ENCODE measurements around the gene MS4A7.
"Not testable (repeated sequence)": the region's sequence is repeated elsewhere in the genome, so short reads cannot be mapped to it uniquely, and the experiment has no call there.

The MS4A7 gene, protein sequence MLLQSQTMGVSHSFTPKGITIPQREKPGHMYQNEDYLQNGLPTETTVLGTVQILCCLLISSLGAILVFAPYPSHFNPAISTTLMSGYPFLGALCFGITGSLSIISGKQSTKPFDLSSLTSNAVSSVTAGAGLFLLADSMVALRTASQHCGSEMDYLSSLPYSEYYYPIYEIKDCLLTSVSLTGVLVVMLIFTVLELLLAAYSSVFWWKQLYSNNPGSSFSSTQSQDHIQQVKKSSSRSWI

GRCh38 chr11:60378354-60378753, at the start of gene MS4A7:
MS4A7 (plus strand) TSS chr11:60378532; CDS start chr11:60383142, 4,610 bp downstream.
- in situ Hi-C loops (cut with HindIII; ENCODE audit: low sequenced_read_pairs) = no loop called here

- in situ Hi-C loops (cut with HindIII; ENCODE audit: low sequenced_read_pairs) = no loop called here
Measured at GRCh38 chr11:60332846-60333245, 45.5 kb upstream of the MS4A7 start.

GRCh38 chr11:60334005-60334620, 44.2 kb upstream of the MS4A7 start:
- in situ Hi-C loops (cut with HindIII; ENCODE audit: low sequenced_read_pairs) = no loop called here

GRCh38 chr11:60336767-60337391, 41.5 kb upstream of the MS4A7 start:
- in situ Hi-C loops (cut with HindIII; ENCODE audit: low sequenced_read_pairs) = no loop called here

GRCh38 chr11:60338053-60338452, 40.3 kb upstream of the MS4A7 start:
- in situ Hi-C loops (cut with HindIII; ENCODE audit: low sequenced_read_pairs) = no loop called here

DNA sequence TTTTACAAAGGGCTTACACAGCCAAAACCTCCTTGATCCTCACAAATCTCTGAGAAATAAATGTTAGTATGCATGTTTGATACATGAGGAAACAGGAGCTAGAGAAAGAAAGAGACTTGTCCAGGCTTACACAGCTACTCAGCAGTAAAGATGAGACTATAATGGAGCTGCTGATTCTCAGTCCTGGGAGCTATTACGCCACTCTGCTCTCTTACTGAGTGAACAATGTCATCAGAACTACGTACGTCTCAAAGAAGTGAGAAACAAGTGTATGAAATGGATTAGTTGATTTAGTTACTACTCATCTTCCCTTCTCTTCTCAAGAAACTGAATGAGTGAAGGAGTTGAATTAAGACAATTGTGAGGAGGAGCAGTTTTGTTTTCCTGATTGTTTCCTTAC, 39.0 kb upstream of the MS4A7 start:
- in situ Hi-C loops (cut with HindIII; ENCODE audit: low sequenced_read_pairs) = no loop called here

DNA sequence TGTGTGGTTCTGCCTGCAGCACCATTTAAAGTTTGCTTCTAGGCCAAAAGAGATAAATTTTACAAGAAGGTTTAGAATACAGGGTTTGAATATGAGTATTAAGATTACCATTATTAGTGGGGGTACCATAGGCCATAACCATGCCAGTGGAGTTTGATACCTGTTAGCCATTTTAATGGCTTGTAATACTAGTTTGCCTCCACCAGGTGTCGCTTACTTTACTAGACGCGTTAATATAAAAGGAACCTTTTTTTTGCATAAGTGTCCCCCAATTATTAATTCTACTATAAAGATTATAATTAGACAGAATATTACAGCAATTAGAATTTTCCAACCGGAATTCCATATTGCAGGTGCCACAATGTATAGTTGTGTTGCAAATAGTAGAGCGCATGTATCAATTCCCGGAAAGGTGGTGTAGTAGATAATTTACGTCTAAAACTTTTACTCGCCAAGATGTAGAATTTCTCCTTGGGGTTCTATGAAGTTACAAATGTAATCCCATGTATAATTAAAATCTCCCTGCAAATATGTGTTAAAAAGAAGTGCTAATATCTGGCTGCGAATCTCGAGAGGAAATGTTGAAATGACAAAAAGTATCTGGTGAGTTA, 35.1 kb upstream of the MS4A7 start:
- in situ Hi-C loops (cut with HindIII; ENCODE audit: low sequenced_read_pairs) = no loop called here

DNA sequence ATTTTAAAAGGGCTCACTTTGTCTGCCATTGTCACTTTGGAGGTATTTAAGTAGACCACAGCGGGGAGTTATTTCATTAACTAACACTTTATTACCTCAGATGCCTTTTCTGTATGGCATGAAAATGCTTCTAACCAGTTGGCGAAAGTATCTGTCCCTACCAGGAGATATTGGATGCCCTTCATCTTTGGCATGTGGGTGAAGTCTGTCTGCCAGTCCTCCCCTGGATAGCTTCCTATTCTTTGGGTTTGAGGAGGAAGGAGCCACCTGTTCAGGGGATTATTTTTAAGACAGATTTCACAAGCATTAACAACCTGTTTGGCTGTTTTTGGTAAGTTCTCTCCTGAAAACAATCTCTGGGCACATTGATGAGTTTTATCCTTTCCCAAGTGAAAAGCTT, 34.2 kb upstream of the MS4A7 start:
- in situ Hi-C loops (cut with HindIII; ENCODE audit: low sequenced_read_pairs) = no loop called here

GRCh38 chr11:60345489-60345888, 32.8 kb upstream of the MS4A7 start:
- in situ Hi-C loops (cut with HindIII; ENCODE audit: low sequenced_read_pairs) = no loop called here

- in situ Hi-C loops (cut with HindIII; ENCODE audit: low sequenced_read_pairs) = no loop called here
Measured at GRCh38 chr11:60347084-60347797, 31.1 kb upstream of the MS4A7 start.

DNA sequence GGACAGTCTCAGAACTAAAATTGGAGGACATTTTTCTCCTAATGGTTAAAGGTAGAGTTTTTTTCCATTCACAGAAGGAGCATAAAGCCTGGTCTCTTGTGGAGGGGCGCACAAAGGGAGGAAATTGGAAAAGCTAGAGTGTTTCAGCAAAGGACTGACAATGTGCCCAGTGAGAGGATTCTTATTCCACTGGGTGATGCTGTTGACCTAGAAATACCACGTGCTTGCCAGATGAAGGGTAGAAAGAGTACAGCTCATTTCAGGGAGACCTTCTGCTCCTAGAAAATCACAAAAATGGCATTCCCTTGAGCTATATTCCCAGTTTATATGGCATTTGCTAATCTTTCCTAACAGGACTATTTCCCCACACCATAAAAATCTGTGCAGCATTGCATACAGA, 30.2 kb upstream of the MS4A7 start:
- in situ Hi-C loops (cut with HindIII; ENCODE audit: low sequenced_read_pairs) = no loop called here

DNA sequence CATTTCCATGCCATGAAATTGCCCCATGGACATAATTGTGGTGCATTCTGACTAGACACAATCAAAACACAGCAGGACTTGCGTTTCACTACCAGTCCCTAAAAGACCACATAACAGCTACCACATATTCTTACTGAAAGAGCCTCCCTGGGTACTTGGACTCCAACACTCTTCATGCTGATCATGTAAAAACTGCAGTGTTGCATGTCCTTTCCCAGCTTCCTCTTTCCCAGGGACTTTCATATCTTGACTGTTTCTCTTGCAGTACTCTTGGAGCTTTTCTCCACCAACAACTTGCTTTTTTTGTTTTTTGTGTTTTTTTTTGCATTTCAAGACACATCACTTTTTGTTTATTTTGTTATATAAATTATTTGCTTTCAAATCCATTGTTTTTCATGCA, 28.3 kb upstream of the MS4A7 start:
- in situ Hi-C loops (cut with HindIII; ENCODE audit: low sequenced_read_pairs) = no loop called here

DNA sequence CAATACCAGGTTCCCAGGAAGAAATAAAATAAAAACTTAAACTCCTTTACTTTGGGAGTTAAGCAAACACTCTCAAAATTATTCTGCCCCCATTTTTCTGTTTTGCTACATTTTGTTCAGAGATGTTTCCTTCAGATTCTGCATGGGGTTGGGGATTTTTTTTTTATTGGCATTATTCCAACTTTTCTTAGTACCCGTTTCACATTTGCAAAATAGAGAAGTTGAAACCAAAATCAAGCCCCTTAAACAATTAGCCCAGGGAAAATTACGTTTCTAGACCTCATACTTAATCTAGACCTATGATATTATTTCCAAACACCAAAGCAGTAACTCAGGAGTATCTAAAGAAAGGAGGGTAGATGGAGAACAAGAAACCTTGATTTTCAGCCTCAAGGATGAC, 20.6 kb upstream of the MS4A7 start:
- in situ Hi-C loops (cut with HindIII; ENCODE audit: low sequenced_read_pairs) = no loop called here

DNA sequence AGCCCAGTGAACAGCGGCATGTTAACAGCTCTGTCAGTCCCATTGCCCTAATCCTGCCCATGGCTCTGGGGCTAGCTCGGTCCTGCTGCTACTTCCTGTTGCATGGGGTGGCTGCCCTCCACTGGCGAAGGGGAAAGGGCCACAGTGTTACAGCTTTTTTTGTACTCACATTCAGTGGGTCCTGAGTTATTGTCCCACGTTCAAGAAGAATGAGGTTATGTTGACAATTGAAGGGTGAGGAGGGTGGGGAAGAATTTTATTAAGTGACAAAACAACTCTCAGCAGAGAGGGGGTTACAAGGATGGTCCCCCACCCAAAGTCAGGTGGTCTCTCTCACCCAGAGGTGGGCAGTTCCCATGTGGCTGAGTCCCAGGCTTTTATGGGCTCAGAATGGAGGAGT, 17.7 kb upstream of the MS4A7 start:
- in situ Hi-C loops (cut with HindIII; ENCODE audit: low sequenced_read_pairs) = no loop called here

GRCh38 chr11:60362241-60362640, 16.1 kb upstream of the MS4A7 start:
- in situ Hi-C loops (cut with HindIII; ENCODE audit: low sequenced_read_pairs) = no loop called here

GRCh38 chr11:60363542-60364470, 14.5 kb upstream of the MS4A7 start:
- in situ Hi-C loops (cut with HindIII; ENCODE audit: low sequenced_read_pairs) = no loop called here

- in situ Hi-C loops (cut with HindIII; ENCODE audit: low sequenced_read_pairs) = not testable (repeated sequence)
Measured at GRCh38 chr11:60366262-60366904, 11.9 kb upstream of the MS4A7 start.

DNA sequence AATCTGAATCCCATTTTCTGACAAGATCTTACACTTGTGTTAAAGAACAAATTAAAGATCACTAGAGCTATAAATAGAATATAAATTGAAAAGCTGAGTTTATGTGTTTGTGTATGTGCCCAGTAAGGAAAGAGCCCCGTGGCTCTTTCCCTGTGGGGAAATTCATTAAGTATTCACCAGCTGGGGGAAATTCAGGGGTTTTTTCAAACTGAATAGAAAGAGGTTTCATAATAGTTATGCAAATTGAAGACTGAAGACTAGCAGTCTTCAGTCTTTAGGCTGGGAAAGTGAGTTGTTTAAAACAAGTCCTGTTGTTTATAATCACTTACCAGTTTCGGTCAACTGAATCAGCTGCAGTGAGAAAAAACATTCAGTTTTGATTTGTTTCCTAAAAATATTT, 11.3 kb upstream of the MS4A7 start:
- in situ Hi-C loops (cut with HindIII; ENCODE audit: low sequenced_read_pairs) = no loop called here

DNA sequence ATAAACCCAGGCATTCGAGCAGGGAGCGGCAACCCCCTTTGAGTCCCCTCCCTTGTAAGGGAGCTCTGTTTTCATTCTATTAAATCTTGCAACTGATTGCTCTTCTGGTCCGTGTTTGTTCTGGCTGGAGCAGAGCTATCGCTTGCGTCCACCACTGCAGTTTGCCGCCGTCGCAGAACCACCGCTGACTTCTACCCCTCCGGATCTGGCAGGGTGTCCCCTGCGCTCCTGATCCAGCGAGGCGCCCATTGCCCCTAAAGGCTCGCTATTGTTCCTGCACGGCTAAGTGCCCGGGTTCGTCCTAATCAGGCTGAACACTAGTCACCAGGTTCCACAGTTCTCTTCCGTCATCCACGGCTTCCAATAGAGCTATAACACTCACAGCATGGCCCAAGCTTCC, 10.4 kb upstream of the MS4A7 start:
- in situ Hi-C loops (cut with HindIII; ENCODE audit: low sequenced_read_pairs) = no loop called here

All from DLD1 (cell line).